GM15510 (cell line): ENCODE results near the gene KCTD5.

Source experiments
- POLR2A ChIP-seq: IDR thresholded peaks from 3 replicates; pipeline ENCODE4 v1.6.1; 2011; ENCODE audit warnings: borderline replicate concordance; ENCODE audit not compliant: insufficient read length; ENCODE audit errors: extremely low read depth

The KCTD5 gene

DNA sequence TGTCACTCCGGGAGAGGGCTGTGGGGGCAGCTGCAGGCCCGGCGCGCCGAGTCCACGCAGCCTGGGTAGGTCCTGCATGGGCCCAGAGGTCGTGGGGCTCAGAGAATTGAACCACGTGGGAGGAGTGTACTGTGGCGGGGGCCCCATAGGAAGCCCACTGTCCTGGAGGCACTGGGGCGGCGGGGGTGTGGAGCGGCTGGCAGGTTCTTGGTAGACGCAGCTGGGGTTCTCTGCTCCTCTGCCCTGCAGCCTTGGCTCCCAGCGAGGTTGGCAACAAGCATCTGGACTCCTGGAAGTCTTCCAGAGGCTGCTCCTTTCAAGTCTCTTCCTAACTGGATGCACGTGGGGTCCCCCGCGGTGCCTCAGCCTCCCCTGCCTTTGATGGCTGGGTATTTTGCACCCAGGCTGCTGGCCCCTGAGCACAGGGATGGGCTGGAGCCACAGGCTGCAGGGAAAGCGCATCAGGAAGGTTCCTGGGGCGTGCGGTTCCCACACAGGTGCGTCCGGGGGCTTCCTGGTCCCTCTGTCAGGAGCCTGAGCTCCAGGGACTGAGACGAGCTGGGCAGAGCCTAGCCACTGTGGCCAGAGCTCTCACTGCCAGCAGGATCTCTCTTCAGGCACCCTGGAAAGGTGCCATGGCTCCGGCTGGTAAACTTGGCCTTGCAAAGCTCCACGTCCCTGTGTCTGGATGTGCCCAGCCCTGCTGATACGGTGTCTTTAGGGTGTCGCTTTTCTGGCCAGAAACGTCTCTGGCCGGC lies 9.3 kb downstream of the KCTD5 start:
- no peak for TF ChIP-seq POLR2A

DNA sequence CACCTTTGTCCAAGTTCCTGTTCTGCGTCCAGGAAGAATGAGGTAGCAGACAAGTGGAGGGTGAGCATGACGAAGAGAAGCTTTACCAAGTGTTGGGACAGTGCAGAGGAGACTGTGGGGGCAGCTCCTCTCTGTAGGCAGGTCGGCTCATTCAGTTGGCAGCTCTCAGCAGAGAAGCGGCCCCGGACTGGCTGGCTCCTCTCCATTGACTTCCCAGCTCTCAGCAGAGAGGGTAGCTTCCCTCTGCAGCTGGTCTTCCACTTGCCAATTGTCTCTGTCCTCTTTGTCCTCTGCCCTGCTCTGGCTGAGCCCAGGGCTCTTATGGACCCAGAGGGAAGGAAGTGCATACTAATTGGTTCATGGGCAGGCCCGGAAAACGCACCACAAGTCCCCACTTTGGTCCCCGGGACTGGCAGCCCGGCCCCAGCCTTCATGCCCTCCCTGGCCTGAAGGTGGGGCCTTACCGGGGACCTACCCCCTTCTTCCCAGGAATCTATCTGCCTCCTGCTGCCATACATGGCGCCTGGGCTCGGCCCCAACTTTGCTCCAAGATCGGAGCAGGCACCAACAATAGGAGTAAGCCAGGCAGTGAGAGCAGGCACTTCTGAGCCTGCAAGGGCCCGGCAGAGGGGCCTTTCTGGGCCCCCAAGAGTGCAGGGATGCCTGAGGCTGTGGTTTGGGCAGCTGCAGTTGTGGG lies 10.1 kb downstream of the KCTD5 start:
- no peak for TF ChIP-seq POLR2A

DNA sequence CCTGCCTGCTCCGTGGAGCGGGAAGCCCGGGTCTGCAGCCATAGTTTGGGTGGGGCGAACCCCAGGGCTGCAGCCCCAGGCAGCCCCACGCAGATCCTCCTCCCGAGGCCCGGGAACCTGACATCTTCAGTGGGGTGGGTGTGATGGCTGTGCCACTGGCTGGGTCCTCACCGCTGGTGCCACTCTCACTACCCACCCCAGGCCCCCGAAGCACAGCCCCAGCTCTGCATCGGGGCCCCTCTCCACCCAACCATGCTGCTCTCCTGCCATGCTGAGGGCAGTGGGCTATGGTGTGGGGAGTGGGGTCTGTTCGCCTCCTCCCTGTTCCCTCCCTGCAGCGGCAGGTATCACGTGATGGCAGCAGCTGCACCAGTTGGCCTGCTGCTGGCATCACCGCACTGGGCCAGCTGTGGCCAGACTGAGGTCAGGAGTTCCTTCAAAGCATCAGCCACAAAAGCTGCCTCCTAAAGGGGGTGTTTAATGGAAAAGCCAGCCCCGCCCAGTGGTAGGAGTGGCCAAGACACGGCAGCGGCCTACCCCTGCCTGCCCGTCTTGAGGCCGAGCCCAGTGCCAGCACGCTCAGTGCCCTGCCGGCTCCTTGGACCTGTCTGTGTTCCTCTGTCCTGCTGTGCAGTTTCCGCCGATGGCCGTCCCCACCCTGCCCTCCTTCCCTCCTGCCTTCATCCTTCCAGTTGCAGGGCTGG lies 10.8 kb downstream of the KCTD5 start:
- TF ChIP-seq POLR2A: no peak

DNA sequence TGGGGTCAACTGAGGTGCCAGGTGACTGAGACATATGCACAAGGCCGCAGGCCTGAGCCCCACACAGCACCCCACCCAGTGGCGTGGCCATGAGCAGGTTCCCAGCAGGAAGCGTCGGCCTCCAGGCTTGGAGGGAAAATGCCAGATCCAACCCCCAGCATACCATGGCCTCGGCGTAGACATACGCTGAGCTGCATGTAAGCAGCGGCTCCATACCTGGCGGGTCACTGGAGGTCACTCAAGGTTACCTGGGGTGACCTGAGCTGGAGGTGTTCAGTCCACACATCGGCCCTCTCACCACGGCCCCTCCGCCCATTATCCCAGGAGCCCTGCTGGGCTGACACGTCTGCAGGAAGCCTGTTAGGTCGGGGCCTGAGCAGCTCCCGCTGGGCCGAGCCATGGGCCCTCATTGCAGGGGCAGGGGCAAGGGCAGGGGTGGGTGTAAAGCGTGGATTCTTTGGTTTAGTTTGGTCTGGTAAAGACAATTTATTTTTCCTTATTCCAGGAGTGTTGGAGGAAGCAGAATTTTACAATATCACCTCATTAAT lies 15.2 kb downstream of the KCTD5 start:
- no peak for TF ChIP-seq POLR2A

DNA sequence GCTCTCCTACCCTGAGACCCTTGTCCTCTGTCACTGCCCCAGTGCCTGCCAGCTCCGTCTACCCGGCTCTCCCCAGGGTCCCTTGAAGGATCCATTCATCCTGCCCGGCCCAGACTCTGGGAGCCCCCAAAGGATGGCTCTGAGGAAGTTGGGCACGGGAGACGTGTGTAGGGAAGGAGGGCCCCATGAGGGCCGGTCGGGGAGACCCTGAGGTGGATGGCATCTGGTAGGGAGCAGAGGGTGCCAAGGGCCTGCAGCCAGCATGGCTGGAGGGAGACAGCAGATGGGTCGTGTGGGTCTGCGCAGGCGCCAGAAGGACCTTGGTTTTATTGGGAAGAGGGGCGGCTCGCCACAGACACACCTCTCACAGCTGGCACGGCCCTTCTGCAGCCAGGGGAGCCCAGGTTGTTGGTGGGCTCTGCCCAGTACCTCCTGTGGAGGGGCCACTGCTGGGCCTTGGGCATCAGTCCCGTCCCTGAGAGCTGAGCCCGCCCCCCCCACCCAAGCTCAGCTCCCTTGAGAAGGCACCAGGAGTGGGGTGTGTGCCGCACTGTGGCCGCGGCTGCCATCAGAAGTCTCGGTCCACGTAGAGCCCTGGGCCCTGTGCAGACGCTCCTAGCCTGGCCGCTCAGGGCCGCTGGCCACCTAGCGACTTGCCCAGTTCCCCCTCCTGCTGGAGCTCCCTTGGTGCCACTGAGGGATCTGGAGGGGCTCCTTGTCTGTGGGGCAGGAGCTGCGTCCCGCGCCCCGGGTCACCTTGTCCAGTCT lies 16.0 kb downstream of the KCTD5 start:
- no peak for TF ChIP-seq POLR2A

DNA sequence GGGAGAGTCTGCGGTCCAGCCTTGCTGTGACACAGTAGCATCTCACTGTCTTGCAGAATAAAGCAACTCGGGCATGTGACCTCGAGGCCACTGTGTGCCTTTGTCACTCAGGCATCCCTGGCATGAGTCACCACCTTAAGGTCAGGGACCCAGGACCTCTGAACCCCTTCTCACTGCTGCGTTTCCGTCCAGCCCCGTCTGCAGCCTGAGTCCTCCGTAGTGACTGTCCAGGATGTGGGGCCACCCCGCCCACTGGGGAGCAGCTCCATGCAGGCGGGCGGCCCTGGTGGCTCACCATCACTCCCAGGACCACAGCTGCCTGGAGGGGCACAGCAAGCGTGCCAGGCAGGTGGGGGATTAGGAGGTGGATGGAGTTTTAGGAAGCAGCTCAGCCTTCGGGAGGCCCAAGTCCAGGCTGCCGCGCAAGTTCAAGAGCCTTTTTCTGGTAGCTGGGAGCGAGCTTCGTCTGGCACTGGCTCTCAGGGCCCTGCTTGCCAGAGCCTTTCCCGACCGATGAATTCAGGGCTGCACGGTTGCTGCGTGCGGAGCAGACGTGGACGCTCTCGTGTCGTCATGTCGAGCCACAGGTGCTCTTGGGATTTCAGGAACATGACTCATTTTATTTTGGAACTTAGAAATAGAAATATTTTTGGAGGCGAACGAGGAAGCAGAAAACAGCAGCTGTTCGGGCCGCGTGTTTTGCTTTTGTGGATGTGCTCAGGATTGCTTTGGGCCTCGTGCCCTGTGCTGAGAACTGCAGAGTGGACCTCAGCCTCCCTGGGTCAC lies 16.8 kb downstream of the KCTD5 start:
- no peak for TF ChIP-seq POLR2A

DNA sequence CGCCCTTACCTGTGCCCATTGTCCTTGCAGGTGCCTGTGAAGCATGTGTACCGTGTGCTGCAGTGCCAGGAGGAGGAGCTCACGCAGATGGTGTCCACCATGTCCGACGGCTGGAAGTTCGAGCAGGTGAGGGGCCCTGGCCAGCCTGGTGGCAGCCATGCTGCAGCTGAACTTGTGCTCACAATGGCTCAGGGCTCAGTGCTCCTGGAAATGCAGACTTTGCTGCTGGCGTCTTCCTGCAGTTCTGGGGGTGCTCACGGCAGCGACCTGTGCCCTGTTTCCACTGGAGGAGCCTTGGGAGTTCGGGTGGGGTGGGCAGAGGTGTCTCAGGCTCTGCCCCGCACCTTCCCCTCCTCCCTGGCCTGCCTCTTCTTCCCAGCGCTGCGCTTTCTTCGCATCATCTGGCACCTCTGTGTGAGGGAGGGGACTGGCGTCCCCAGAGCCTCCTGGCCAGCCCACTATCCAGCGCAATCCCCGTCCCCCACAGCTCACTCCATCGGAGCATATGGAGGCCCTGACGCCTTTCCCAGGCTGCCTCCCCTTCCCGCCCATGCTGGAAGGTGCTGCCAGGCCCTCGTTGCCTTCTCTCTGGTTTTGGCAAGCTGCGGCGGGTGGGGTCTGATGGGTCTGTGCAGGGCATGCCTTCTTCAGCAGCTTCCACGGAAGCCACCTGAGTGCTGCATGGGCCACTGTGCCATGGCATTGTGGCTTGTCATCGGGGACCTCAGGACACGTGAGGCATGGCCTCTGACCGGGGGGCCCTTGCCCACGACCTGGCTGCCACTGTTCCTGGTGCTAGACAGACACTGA lies 17.7 kb downstream of the KCTD5 start:
- TF ChIP-seq POLR2A: no peak

DNA sequence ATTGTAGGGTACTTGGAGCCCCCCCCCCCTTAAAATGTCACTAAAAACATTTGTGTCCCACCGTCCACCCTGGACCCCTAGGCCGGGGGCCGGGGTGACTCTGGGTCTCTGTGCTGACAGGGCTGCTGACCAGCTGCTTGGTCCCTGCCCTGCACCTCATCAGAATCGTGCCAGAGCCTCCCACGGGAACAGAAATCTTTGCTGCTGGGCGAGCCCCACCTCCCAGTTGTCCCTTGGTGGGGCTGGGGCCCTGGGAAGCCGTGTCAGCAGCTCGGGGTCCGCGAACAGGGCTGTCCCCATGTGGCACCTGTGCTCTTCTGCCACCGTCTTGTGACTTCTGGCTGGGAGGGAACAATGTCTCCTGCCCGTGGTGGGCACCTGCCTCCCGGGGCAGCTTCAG lies 18.5 kb downstream of the KCTD5 start:
- no peak for TF ChIP-seq POLR2A

DNA sequence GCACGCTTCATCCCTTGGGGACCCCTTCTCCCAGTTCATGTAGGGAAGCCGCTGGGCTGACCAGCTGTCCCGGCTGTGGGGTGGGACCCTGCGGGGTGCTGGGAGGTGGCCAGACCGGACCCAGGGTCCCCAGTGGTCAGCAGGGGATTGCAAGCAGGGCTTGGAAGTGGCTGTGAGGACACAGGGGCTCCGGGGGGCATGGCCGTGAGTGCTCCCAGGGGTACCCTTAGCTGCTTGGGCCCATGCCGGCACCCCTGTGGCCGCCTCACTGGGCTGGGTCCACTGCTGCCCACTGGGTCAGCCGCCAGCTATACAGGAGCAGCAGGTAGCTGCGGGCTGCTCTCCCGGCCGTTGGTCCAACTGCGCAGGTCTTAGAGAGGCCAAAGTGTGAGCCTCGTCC lies 18.9 kb downstream of the KCTD5 start:
- TF ChIP-seq POLR2A: no peak

DNA sequence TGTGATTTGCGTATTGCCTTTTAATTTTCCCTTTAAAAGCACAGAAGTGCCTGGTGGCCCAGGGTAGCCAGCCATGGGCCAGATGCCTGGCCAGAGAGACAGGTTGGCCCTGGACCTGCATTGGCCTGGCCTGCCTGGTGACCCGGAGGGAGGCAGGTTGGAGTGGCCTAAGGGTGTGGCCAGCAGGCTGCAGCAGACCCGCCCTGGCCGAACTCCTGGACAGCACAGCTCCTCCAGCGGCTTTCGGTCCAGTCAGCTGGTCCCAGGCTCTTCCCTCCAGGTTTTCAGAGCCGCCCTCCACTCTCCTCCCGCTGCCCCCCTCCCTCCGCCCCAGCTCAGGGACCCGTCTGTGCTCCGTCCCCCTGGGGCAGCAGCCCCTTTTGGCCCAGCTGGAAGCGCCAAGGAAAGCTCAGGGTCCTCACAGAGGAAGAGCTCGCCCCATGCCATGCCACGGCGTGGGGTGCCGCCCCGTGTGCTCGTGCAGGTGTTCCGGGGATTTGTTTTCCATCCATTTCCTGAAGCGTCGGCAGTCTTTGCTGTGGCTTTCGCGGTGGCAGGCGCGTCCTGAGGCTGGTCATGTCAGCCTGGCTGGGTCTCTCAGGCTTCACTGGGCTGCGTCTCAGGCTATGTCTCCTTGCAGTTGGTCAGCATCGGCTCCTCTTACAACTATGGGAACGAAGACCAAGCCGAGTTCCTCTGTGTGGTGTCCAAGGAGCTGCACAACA lies 19.6 kb downstream of the KCTD5 start:
- TF ChIP-seq POLR2A: no peak

DNA sequence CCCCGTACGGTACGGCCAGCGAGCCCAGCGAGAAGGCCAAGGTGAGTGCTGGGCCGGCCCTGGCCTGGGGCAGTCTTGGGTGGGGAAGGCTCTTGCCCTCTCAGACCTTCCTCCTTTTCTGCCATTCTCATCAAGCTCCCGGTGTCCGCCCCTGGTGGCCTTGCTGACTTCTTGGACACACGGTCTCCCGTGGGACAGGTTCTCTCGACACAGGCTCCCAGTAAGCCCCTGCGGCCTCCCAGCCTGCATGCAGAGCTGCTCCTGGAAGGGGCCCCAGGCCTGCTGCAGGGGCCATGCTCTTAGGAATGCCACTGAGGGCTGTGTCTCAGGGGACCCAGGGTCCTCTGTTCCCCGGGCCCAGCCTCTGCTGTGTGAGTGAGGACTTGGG lies 20.1 kb downstream of the KCTD5 start:
- no peak for TF ChIP-seq POLR2A

DNA sequence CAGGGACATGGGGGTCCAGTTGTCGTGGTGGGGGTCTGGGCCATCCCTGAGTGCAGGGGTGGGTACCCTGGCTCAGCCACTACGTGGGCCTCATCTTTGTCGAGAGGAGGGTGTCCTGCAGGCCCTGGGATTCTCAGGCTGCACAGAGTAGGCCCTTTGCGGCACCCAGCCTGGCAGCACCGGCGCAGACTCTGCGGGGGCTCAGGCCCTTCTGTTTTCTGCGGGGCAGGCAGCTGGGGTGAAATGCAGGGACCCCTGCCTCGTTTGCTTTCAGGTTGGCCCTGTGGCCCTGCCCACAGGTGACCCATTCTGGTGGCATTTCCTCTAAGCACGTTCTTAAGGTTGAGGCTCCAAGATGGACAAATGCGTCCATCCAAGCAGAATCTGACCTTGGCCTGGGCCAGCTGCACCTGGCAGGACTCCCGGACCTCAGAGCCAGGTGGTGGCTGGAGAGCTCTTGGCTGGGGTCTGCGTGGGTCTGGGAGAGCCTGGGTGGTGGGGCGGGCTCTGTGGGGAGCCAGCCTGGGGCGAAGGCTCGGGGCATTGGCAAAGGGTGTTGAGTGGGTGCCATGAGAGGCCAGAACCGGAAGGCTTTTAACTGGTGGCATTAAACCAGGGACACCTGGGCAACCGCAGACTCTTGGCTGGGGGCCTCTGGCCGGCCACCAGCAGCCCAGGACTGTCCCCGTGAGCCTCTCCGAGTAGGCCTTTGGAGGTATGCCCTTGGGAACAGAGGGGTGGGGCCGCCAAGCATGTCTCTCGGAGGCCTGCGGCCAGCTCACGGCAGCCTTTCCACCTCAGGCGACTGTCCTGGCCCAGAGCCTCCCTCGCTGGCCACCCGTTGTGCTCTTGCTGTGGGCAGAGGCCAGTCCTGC lies 20.8 kb downstream of the KCTD5 start:
- no peak for TF ChIP-seq POLR2A
